ENCODE results near the gene DYRK3. TPM values are rescaled to one million over a fixed set of nuclear protein-coding genes. Genes with fewer than 3 reads are reported as not detected.

Gene DYRK3
- total and polyA plus RNA-seq, 2 of the 8 experiments (the other 6 are each of a cell fraction or from before 2014, with no cell fraction given): 2.1 to 8.5 TPM

DNA sequence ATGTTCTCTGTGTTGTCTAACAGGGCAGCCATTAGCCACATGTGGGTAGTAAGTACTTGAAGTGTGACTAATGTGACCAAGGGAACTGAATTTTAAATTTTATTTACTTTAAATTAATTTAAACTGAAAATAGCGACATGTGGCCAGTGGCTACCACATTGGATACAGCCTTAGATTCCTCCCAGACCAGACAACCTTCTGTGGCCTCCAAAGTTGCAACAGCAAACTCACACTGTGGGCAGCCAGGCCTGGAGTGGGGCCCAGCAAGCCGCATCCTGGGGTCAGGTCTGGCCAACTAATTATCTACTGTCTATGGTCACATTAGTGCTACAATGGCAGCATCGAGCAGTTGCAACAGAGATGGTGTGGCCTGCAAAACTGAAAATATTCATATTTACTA lies 34.8 kb upstream of the DYRK3 start:
- Histone ChIP-seq H3K27me3 (replicated peaks in 1 of 4; ENCODE audit: control insufficient read depth in 3 of 4, extremely low read depth in 1 of 4, insufficient read depth in 3 of 4, low read length in 3 of 4) (no peaks in the 10 kb centered on the region), H3K14ac (ENCODE audit: insufficient read length) (no peak overlapping the region), H4K8ac (ENCODE audit: extremely low read depth, insufficient read depth, low read length) (no peak overlapping the region), H3K79me1 (ENCODE audit: low read depth, low read length) (no peaks in the 10 kb centered on the region), H2BK12ac (ENCODE audit: low read depth, low read length) (no peak overlapping the region), H4K91ac (replicated peaks; ENCODE audit: insufficient read length, low read length) (no peak overlapping the region), H2BK120ac (replicated peaks; ENCODE audit: low read depth, low read length) (no peak overlapping the region), H2BK15ac (ENCODE audit: low read length) (no peak overlapping the region), H3K56ac (replicated peaks; ENCODE audit: insufficient read length, low read depth, low read length) (no peak overlapping the region), H3K4ac (replicated peaks; ENCODE audit: insufficient read length, low read depth, low read length) (no peak overlapping the region), H3K4me1 (replicated peaks in 1 of 4; ENCODE audit: control insufficient read depth in 3 of 4, insufficient read depth in 4 of 4, low read length in 3 of 4) (no peaks in the 10 kb centered on the region), H3K18ac (ENCODE audit: extremely low read depth, low read length) (no peak overlapping the region), H3K23ac (ENCODE audit: insufficient read length) (no peak overlapping the region), H3K27ac (ENCODE audit: low read depth, low read length) (no peak overlapping the region), H3K9me3 (ENCODE audit: insufficient read depth in 2 of 2, low read depth in 1 of 2, low read length in 1 of 2) (no peaks in the 10 kb centered on the region), H3K4me2 (ENCODE audit: insufficient read depth in 1 of 2, low read depth in 2 of 2, low read length in 2 of 2) (no peak overlapping the region), H3K23me2 (ENCODE audit: low read depth, low read length) (no peaks in the 10 kb centered on the region), H2BK20ac (ENCODE audit: low read length) (no peak overlapping the region), H3K9ac (replicated peaks in 1 of 4; ENCODE audit: extremely low read depth in 1 of 4, low read depth in 3 of 4, low read length in 3 of 4) (no peak overlapping the region), H3K79me2 (ENCODE audit: control insufficient read depth in 1 of 2, insufficient read depth in 2 of 2, low read length in 2 of 2) (no peaks in the 10 kb centered on the region), H2AFZ (ENCODE audit: low read length) (no peak overlapping the region), H2AK5ac (ENCODE audit: low read depth, low read length) (no peak overlapping the region), H4K20me1 (replicated peaks in 1 of 2; ENCODE audit: control insufficient read depth in 1 of 2, insufficient read depth in 2 of 2, low read length in 2 of 2) (no peaks in the 10 kb centered on the region), H2BK5ac (ENCODE audit: low read depth, low read length) (no peak overlapping the region), H4K5ac (ENCODE audit: insufficient read length, low read depth, low read length) (no peak overlapping the region), H3K4me3 (ENCODE audit: extremely low read depth in 1 of 4, insufficient read depth in 2 of 4, low read depth in 3 of 4, low read length in 4 of 4) (no peak overlapping the region), H3K36me3 (ENCODE audit: control insufficient read depth in 2 of 4, insufficient read depth in 4 of 4, low read length in 3 of 4) (peaks cover 6 to 36% (median 13%) of the 10 kb centered on the region in 4 experiments)
- no peak for FAIRE-seq
- ChIA-PET POLR2A (ENCODE audit: partially characterized antibody) (interaction anchor here (2.7 kb wide), 1 partner anchor 11 kb away, joined by 12 read pairs; the partner anchor contains the start of gene EIF2D), CTCF (ENCODE audit: partially characterized antibody) (interaction anchor here (0.9 to 5.3 kb wide), 8 partner anchors 9 to 121 kb away, joined by 3 to 30 read pairs (median 6); partner anchors contain the start of gene EIF2D)
- DNase-seq (ENCODE audit: low read depth in 1 of 2, low spot score in 2 of 2): no peak
- WGBS, 2 experiments (ENCODE audit: extremely low coverage in 1 of 2, insufficient coverage in 1 of 2, insufficient read length in 1 of 2, insufficient replicate concordance in 2 of 2, low coverage in 1 of 2, low lambda C conversion rate in 2 of 2, missing lambda C conversion rate in 1 of 2): 88% methylated on average over 3 of the region's 3 CpGs; no CpG with 5 or more reads in 1 of the 2 experiments
- TF ChIP-seq SP1 (IDR thresholded peaks at IDR 0.05; ENCODE audit: low read depth, low read length) (no peak), PHF8 (conservative IDR thresholded peaks at IDR 0.05; ENCODE audit: low read depth, low read length) (no peak), BCL11A (IDR thresholded peaks at IDR 0.05; ENCODE audit: low read depth in 2 of 2, low read length in 2 of 2) (no peak)

Measured in H1 (cell line).